AG04450 (cell line): ENCODE data around the gene FAF1. TPM values are rescaled to one million over a fixed set of nuclear protein-coding genes. Genes with fewer than 3 reads are reported as not detected.
A peak's percentile ranks its signal among the peaks of the same experiment; 100 is the strongest.

Experiments used
- CTCF ChIA-PET: fragments of 300-600, 350-600 bp; formaldehyde crosslinking; extraction: SDS; loops from one replicate; lab custom pipeline; 2022; ENCODE audit warnings: antibody characterized with exemption, inconsistent platforms; lab: Charles Lee
- POLR2A ChIA-PET: fragments of 350-600 bp; formaldehyde crosslinking; extraction: SDS; loops from one replicate; lab custom pipeline; 2021; ENCODE audit warnings: antibody characterized with exemption, inconsistent platforms; lab: Yijun Ruan, JAX
- DNase-seq: peaks from one replicate; pipeline ENCODE4 v3.0.0-alpha.2; 2011; ENCODE audit warnings: low read depth, low spot score
- H3K27ac ChIP-seq: one replicate; pipeline ENCODE4 v1.5.1; 2012; ENCODE audit warnings: low read depth, low read length, control low read depth
- H3K27me3 ChIP-seq: one replicate; pipeline ENCODE4 v1.6.0; 2012; ENCODE audit warnings: low read length; ENCODE audit not compliant: control insufficient read depth, insufficient read depth
- H3K4me3 ChIP-seq: 2 replicates; pipeline ENCODE4 v1.5.1; 2011; ENCODE audit warnings: mild to moderate bottlenecking, low read depth, low read length, control low read depth
- H3K9me3 ChIP-seq: 2 replicates; pipeline ENCODE4 v1.5.1; 2012; ENCODE audit warnings: low read length; ENCODE audit not compliant: control insufficient read depth, insufficient read depth
- CTCF ChIP-seq: IDR thresholded peaks from 2 replicates; pipeline ENCODE4 v1.5.1; 2011; ENCODE audit warnings: low read depth, low read length, control low read depth, inconsistent platforms
- polyA plus RNA-seq: library from polyadenylated mRNA; depleted of rRNA; stranded (reverse); fragments of >200 nt; gene quantifications from 2 replicates; pipeline ENCODE4 v1.2.3, GENCODE V29; 2011

FAF1 gene
- polyA plus RNA-seq, 1 experiment, result 37.9 TPM

- POLR2A ChIA-PET, result no interaction called here
- no peak overlapping the region for H3K4me3 ChIP-seq
- H3K27ac ChIP-seq, result no peak overlapping the region
- CTCF ChIA-PET, result interaction anchor here (1.0 to 1.2 kb wide), 2 partner anchors 8 to 93 kb away, joined by 3 read pairs; no protein-coding TSS in a partner anchor
- no peaks in the 10 kb centered on the region for H3K9me3 ChIP-seq
- no peaks in the 10 kb centered on the region for H3K27me3 ChIP-seq
- DNase-seq, result no peak
- no peak for TF ChIP-seq CTCF
Measured at GRCh38 chr1:50610563-50610962, 349.5 kb downstream of the FAF1 start.

GRCh38 chr1:50609508-50609907, 350.6 kb downstream of the FAF1 start:
- Histone ChIP-seq H3K4me3 (no peak overlapping the region), H3K27me3 (no peaks in the 10 kb centered on the region), H3K9me3 (no peaks in the 10 kb centered on the region), H3K27ac (no peak overlapping the region)
- TF ChIP-seq CTCF, result no peak
- ChIA-PET CTCF (interaction anchor here (1.2 kb wide), 1 partner anchor 96 kb away, joined by 4 read pairs; no protein-coding TSS in a partner anchor), POLR2A (no interaction called here)
- DNase-seq, result no peak

GRCh38 chr1:50605186-50605875, 354.7 kb downstream of the FAF1 start:
- POLR2A ChIA-PET, result interaction anchor here (0.6 kb wide), 1 partner anchor 231 kb away, joined by 3 read pairs; no protein-coding TSS in a partner anchor
- peak; percentile 65 for TF ChIP-seq CTCF
- no peaks in the 10 kb centered on the region for H3K9me3 ChIP-seq
- no peak overlapping the region for H3K4me3 ChIP-seq
- CTCF ChIA-PET, result interaction anchor here (0.5 to 2.3 kb wide), 25 partner anchors 9 to 272 kb away, joined by 3 to 34 read pairs (median 3); no protein-coding TSS in a partner anchor
- no peaks in the 10 kb centered on the region for H3K27me3 ChIP-seq
- DNase-seq, result no peak
- no peak overlapping the region for H3K27ac ChIP-seq

GRCh38 chr1:50604580-50604979, 355.5 kb downstream of the FAF1 start:
- Histone ChIP-seq H3K9me3 (no peaks in the 10 kb centered on the region), H3K4me3 (no peak overlapping the region), H3K27ac (no peak overlapping the region), H3K27me3 (no peaks in the 10 kb centered on the region)
- DNase-seq, result no peak
- POLR2A ChIA-PET, result no interaction called here
- no peak for TF ChIP-seq CTCF
- CTCF ChIA-PET, result interaction anchor here (1.0 to 2.3 kb wide), 6 partner anchors 11 to 271 kb away, joined by 3 to 34 read pairs (median 4); no protein-coding TSS in a partner anchor
